ENCODE results near the gene SMO.
"Not testable (repeated sequence)": the region's sequence is repeated elsewhere in the genome, so short reads cannot be mapped to it uniquely, and the experiment has no call there.

SMO gene

GRCh38 chr7:129218514-129219062, 30.2 kb downstream of the SMO start:
- Histone ChIP-seq H3K27me3 (ENCODE audit: control insufficient read depth in 3 of 3, insufficient read depth in 3 of 3, low read depth in 1 of 3, low read length in 3 of 3) (no peaks in the 10 kb centered on the region), H3K36me3 (replicated peaks in 1 of 2; ENCODE audit: control insufficient read depth in 2 of 2, insufficient read depth in 2 of 2, low read length in 2 of 2) (peaks cover 0 to 6% of the 10 kb centered on the region in 2 donors), H3K23ac (ENCODE audit: low read depth, low read length, poor library complexity) (no peak overlapping the region), H2AFZ (ENCODE audit: low read length) (peak overlapping the region; percentile 89), H4K8ac (ENCODE audit: low read depth, low read length) (no peak overlapping the region), H3K14ac (ENCODE audit: low read length) (no peak overlapping the region), H2BK15ac (ENCODE audit: low read length) (no peak overlapping the region), H3K27ac (replicated peaks; ENCODE audit: low read length) (no peak overlapping the region), H2AK5ac (ENCODE audit: low read depth, low read length) (peak overlapping the region; percentile 3), H3K4me2 (ENCODE audit: insufficient read depth, low read length, poor library complexity, severe bottlenecking) (no peak overlapping the region), H3K79me1 (ENCODE audit: low read depth, low read length) (no peaks in the 10 kb centered on the region), H3K4me3 (ENCODE audit: low read length in 2 of 2) (no peak overlapping the region), H3K9me3 (replicated peaks in 1 of 2; ENCODE audit: control insufficient read depth in 2 of 2, insufficient read depth in 1 of 2, low read depth in 1 of 2, low read length in 2 of 2) (peaks cover 3 to 5% of the 10 kb centered on the region in 2 donors), H2BK12ac (ENCODE audit: low read length) (no peak overlapping the region), H2BK5ac (ENCODE audit: low read length) (no peak overlapping the region), H2BK120ac (ENCODE audit: low read depth, low read length) (no peak overlapping the region), H3K4ac (ENCODE audit: low read length) (no peak overlapping the region), H3K18ac (ENCODE audit: low read length) (no peak overlapping the region), H3K9ac (ENCODE audit: low read depth, low read length, poor library complexity) (no peak overlapping the region), H4K91ac (ENCODE audit: low read depth, low read length, poor library complexity) (no peak overlapping the region), H3K4me1 (ENCODE audit: control insufficient read depth in 2 of 2, insufficient read depth in 1 of 2, low read depth in 1 of 2, low read length in 2 of 2) (peaks cover 2% of the 10 kb centered on the region in 2 donors)
- no CpG with 5 or more reads among the region's 9 CpGs for WGBS, 2 donors (ENCODE audit: extremely low coverage in 2 of 2, insufficient read length in 2 of 2, insufficient replicate concordance in 1 of 2)
- peak; percentile 88 for DNase-seq (ENCODE audit: low spot score)

GRCh38 chr7:129219166-129219565, 30.7 kb downstream of the SMO start:
- H2AK5ac ChIP-seq (ENCODE audit: low read depth, low read length); H2BK5ac ChIP-seq (ENCODE audit: low read length); H3K27me3 ChIP-seq (ENCODE audit: control insufficient read depth in 3 of 3, insufficient read depth in 3 of 3, low read depth in 1 of 3, low read length in 3 of 3); H3K9ac ChIP-seq (ENCODE audit: low read depth, low read length, poor library complexity); H3K4me2 ChIP-seq (ENCODE audit: insufficient read depth, low read length, poor library complexity, severe bottlenecking); H3K27ac ChIP-seq (replicated peaks; ENCODE audit: low read length); H3K18ac ChIP-seq (ENCODE audit: low read length); H3K14ac ChIP-seq (ENCODE audit: low read length); H3K79me1 ChIP-seq (ENCODE audit: low read depth, low read length); H3K36me3 ChIP-seq (replicated peaks in 1 of 2; ENCODE audit: control insufficient read depth in 2 of 2, insufficient read depth in 2 of 2, low read length in 2 of 2); H3K4me3 ChIP-seq (ENCODE audit: low read length in 2 of 2); H2BK120ac ChIP-seq (ENCODE audit: low read depth, low read length); H2AFZ ChIP-seq (ENCODE audit: low read length); H3K4ac ChIP-seq (ENCODE audit: low read length); H2BK15ac ChIP-seq (ENCODE audit: low read length); H3K23ac ChIP-seq (ENCODE audit: low read depth, low read length, poor library complexity); H3K4me1 ChIP-seq (ENCODE audit: control insufficient read depth in 2 of 2, insufficient read depth in 1 of 2, low read depth in 1 of 2, low read length in 2 of 2); H3K9me3 ChIP-seq (replicated peaks in 1 of 2; ENCODE audit: control insufficient read depth in 2 of 2, insufficient read depth in 1 of 2, low read depth in 1 of 2, low read length in 2 of 2); H4K91ac ChIP-seq (ENCODE audit: low read depth, low read length, poor library complexity); DNase-seq (ENCODE audit: low spot score); H4K8ac ChIP-seq (ENCODE audit: low read depth, low read length); H2BK12ac ChIP-seq (ENCODE audit: low read length): not testable (repeated sequence)
- WGBS, 2 donors (ENCODE audit: extremely low coverage in 2 of 2, insufficient read length in 2 of 2, insufficient replicate concordance in 1 of 2) = no CpG with 5 or more reads among the region's 4 CpGs

GRCh38 chr7:129222064-129222463, 33.6 kb downstream of the SMO start:
- Histone ChIP-seq H4K91ac (ENCODE audit: low read depth, low read length, poor library complexity) (no peak overlapping the region), H3K18ac (ENCODE audit: low read length) (no peak overlapping the region), H3K27ac (replicated peaks; ENCODE audit: low read length) (no peak overlapping the region), H2BK120ac (ENCODE audit: low read depth, low read length) (no peak overlapping the region), H2BK5ac (ENCODE audit: low read length) (no peak overlapping the region), H3K4me3 (ENCODE audit: low read length in 2 of 2) (no peak overlapping the region), H3K14ac (ENCODE audit: low read length) (no peak overlapping the region), H3K27me3 (ENCODE audit: control insufficient read depth in 3 of 3, insufficient read depth in 3 of 3, low read depth in 1 of 3, low read length in 3 of 3) (no peaks in the 10 kb centered on the region), H3K9ac (ENCODE audit: low read depth, low read length, poor library complexity) (no peak overlapping the region), H3K4ac (ENCODE audit: low read length) (no peak overlapping the region), H3K36me3 (replicated peaks in 1 of 2; ENCODE audit: control insufficient read depth in 2 of 2, insufficient read depth in 2 of 2, low read length in 2 of 2) (no peaks in the 10 kb centered on the region), H3K79me1 (ENCODE audit: low read depth, low read length) (no peaks in the 10 kb centered on the region), H2AFZ (ENCODE audit: low read length) (peak overlapping the region; percentile 42), H2BK15ac (ENCODE audit: low read length) (no peak overlapping the region), H2AK5ac (ENCODE audit: low read depth, low read length) (no peak overlapping the region), H3K4me1 (ENCODE audit: control insufficient read depth in 2 of 2, insufficient read depth in 1 of 2, low read depth in 1 of 2, low read length in 2 of 2) (peaks cover 2 to 6% of the 10 kb centered on the region in 2 donors), H2BK12ac (ENCODE audit: low read length) (no peak overlapping the region), H4K8ac (ENCODE audit: low read depth, low read length) (no peak overlapping the region), H3K9me3 (replicated peaks in 1 of 2; ENCODE audit: control insufficient read depth in 2 of 2, insufficient read depth in 1 of 2, low read depth in 1 of 2, low read length in 2 of 2) (no peaks in the 10 kb centered on the region), H3K23ac (ENCODE audit: low read depth, low read length, poor library complexity) (no peak overlapping the region), H3K4me2 (ENCODE audit: insufficient read depth, low read length, poor library complexity, severe bottlenecking) (no peak overlapping the region)
- WGBS, 2 donors (ENCODE audit: extremely low coverage in 2 of 2, insufficient read length in 2 of 2, insufficient replicate concordance in 1 of 2) = no CpG with 5 or more reads among the region's 4 CpGs
- DNase-seq (ENCODE audit: low spot score) = no peak

- H2AFZ ChIP-seq (ENCODE audit: low read length) = peak within 1 kb of the TSS; percentile 81
- peak within 1 kb of the TSS; percentile 91 for H3K27ac ChIP-seq (replicated peaks; ENCODE audit: low read length)
- no peak within 1 kb of the TSS for H3K4ac ChIP-seq (ENCODE audit: low read length)
- H3K79me1 ChIP-seq (ENCODE audit: low read depth, low read length) = no peaks in the 10 kb centered on the region
- no peak within 1 kb of the TSS for H2BK5ac ChIP-seq (ENCODE audit: low read length)
- peaks cover 0 to 5% of the 10 kb centered on the region in 2 donors for H3K36me3 ChIP-seq (replicated peaks in 1 of 2; ENCODE audit: control insufficient read depth in 2 of 2, insufficient read depth in 2 of 2, low read length in 2 of 2)
- H3K14ac ChIP-seq (ENCODE audit: low read length) = no peak within 1 kb of the TSS
- no peak within 1 kb of the TSS for H4K91ac ChIP-seq (ENCODE audit: low read depth, low read length, poor library complexity)
- DNase-seq (ENCODE audit: low spot score) = peak; percentile 97
- no peaks in the 10 kb centered on the region for H3K9me3 ChIP-seq (replicated peaks in 1 of 2; ENCODE audit: control insufficient read depth in 2 of 2, insufficient read depth in 1 of 2, low read depth in 1 of 2, low read length in 2 of 2)
- peak within 1 kb of the TSS; percentile 42 for H2BK15ac ChIP-seq (ENCODE audit: low read length)
- H3K9ac ChIP-seq (ENCODE audit: low read depth, low read length, poor library complexity) = peak within 1 kb of the TSS; percentile 94
- H3K4me3 ChIP-seq (ENCODE audit: low read length in 2 of 2) = peak within 1 kb of the TSS; percentile 57 to 98
- H3K27me3 ChIP-seq (ENCODE audit: control insufficient read depth in 3 of 3, insufficient read depth in 3 of 3, low read depth in 1 of 3, low read length in 3 of 3) = no peaks in the 10 kb centered on the region
- no peak within 1 kb of the TSS for H2BK12ac ChIP-seq (ENCODE audit: low read length)
- WGBS, 2 donors (ENCODE audit: extremely low coverage in 2 of 2, insufficient read length in 2 of 2, insufficient replicate concordance in 1 of 2) = no CpG with 5 or more reads among the region's 63 CpGs
- peak within 1 kb of the TSS; percentile 96 for H3K18ac ChIP-seq (ENCODE audit: low read length)
- H4K8ac ChIP-seq (ENCODE audit: low read depth, low read length) = no peak within 1 kb of the TSS
- H2AK5ac ChIP-seq (ENCODE audit: low read depth, low read length) = no peak within 1 kb of the TSS
- H3K4me2 ChIP-seq (ENCODE audit: insufficient read depth, low read length, poor library complexity, severe bottlenecking) = peak within 1 kb of the TSS; percentile 67
- peaks cover 0 to 9% of the 10 kb centered on the region in 2 donors for H3K4me1 ChIP-seq (ENCODE audit: control insufficient read depth in 2 of 2, insufficient read depth in 1 of 2, low read depth in 1 of 2, low read length in 2 of 2)
- H2BK120ac ChIP-seq (ENCODE audit: low read depth, low read length) = no peak within 1 kb of the TSS
- H3K23ac ChIP-seq (ENCODE audit: low read depth, low read length, poor library complexity) = peak within 1 kb of the TSS; percentile 95
These were observed 36.1 kb downstream of the SMO start, which contains the start of gene AHCYL2 for GRCh38 chr7:129224251-129225205. AHCYL2 (plus strand) TSS chr7:129225030.
